Measurements from ENCODE around the gene GJC2.

Gene GJC2

DNA sequence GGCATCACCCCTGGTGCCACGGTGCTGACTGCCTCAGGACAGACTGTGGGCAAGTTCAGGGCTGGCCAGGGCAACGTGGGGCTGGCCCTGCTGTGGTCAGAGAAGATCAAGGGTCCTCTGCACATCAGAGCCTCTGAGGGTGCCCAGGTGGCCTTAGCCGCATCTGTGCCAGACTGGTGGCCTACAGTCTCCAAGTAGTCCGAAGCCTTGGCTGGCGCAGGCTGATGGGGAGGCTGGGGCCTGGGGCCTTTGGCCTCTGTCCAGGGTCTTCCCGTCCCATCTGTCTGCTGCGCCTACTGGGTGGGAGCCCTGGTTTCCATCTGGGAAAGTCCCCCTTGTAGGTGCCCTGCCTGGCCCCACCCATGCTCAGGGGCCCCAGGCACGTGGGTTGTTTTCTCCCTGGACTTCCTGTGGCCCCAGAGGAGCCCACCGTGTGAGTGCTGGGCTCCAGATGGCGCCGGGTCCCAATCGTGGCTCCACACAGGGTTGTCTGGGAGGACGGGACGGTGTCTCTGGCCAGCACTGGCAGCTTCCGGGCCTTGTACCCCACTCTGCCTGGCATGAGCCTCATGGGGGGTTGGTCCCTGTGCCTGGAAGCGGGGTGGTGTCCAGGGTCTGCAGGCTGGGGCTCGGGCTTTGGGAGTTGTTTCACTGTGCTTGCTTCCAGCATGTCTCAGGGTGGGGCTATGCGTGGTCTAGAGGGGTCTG lies 25.7 kb downstream of the GJC2 start:
- no peak for DNase-seq (ENCODE audit: low read depth)
- H3K4me3 ChIP-seq (ENCODE audit: low read depth, low read length), result no peak overlapping the region
- TF ChIP-seq, protein P1, sequence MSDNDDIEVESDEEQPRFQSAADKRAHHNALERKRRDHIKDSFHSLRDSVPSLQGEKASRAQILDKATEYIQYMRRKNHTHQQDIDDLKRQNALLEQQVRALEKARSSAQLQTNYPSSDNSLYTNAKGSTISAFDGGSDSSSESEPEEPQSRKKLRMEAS (IDR thresholded peaks at IDR 0.05; ENCODE audit: low read depth, low read length), result no peak
- TF ChIP-seq, protein P2, sequence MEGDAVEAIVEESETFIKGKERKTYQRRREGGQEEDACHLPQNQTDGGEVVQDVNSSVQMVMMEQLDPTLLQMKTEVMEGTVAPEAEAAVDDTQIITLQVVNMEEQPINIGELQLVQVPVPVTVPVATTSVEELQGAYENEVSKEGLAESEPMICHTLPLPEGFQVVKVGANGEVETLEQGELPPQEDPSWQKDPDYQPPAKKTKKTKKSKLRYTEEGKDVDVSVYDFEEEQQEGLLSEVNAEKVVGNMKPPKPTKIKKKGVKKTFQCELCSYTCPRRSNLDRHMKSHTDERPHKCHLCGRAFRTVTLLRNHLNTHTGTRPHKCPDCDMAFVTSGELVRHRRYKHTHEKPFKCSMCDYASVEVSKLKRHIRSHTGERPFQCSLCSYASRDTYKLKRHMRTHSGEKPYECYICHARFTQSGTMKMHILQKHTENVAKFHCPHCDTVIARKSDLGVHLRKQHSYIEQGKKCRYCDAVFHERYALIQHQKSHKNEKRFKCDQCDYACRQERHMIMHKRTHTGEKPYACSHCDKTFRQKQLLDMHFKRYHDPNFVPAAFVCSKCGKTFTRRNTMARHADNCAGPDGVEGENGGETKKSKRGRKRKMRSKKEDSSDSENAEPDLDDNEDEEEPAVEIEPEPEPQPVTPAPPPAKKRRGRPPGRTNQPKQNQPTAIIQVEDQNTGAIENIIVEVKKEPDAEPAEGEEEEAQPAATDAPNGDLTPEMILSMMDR (IDR thresholded peaks at IDR 0.05; ENCODE audit: low read depth, low read length), result no peak
- TF ChIP-seq MYC (IDR thresholded peaks at IDR 0.05; ENCODE audit: low read depth, low read length) (no peak), POLR2A (IDR thresholded peaks at IDR 0.05; ENCODE audit: extremely low read depth, insufficient read length) (no peak)

DNA sequence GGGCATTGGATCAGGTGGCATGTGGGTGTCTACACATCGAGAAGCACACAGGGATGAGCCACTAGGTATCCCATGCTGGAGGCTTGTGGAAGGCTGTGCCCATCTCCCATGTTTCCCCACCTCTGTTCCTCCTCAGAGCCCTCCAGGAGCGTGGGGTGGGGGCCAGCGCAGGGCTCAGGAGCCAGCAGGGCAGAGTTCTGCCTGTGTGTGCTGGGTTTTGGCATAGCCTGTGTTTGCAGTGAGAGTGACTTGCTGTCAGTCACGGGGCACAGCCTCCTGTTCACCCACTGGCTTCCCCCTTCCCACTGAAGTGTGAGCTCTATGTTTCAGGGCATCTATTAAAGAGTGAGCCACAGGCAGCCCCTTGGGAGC lies 26.3 kb downstream of the GJC2 start:
- no peak for TF ChIP-seq MYC (IDR thresholded peaks at IDR 0.05; ENCODE audit: low read depth, low read length)
- TF ChIP-seq POLR2A (IDR thresholded peaks at IDR 0.05; ENCODE audit: extremely low read depth, insufficient read length), result no peak
- TF ChIP-seq, protein P1 (IDR thresholded peaks at IDR 0.05; ENCODE audit: low read depth, low read length), result no peak
- TF ChIP-seq, protein P2 (IDR thresholded peaks at IDR 0.05; ENCODE audit: low read depth, low read length), result no peak
- no peak overlapping the region for H3K4me3 ChIP-seq (ENCODE audit: low read depth, low read length)
- DNase-seq (ENCODE audit: low read depth), result no peak

DNA sequence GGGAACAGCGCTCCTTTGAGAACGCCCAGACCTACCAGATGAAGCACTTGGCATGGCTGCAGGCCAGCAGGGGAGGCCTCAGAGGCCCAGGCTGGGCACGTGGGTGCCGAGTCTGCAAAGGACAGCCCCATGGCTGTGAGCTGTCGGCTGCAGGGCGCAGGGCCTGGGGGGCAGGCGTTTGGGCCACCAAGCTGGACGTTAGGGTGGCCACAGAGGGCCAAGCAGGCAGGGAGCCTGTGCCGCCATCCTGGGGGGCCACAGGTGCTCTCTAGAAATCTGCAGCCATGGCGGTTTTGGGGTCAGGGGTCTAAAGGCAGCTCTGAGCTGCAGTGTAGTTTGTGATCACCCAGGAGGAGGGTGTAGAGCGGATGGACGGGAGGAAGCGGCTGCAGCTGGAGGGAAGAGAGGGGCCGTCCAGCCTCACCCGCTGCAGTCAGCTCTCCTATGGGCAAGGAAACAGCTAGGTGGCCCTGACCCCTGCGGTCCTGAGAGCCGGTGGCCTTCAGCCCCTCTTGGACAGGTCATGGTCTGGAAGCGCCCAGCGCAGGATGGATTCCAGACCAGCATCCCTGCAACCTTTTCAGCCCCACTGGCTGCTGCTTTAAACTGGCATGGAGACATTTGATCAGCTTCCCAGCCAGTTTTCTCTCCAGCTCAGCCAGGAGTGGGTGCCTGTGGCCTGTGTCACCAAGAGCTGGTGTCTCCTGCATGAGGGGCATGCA lies 26.9 kb downstream of the GJC2 start:
- TF ChIP-seq POLR2A (IDR thresholded peaks at IDR 0.05; ENCODE audit: extremely low read depth, insufficient read length), result no peak
- TF ChIP-seq, protein P1 (IDR thresholded peaks at IDR 0.05; ENCODE audit: low read depth, low read length), result no peak
- no peak for TF ChIP-seq MYC (IDR thresholded peaks at IDR 0.05; ENCODE audit: low read depth, low read length)
- TF ChIP-seq, protein P2 (IDR thresholded peaks at IDR 0.05; ENCODE audit: low read depth, low read length), result no peak
- DNase-seq (ENCODE audit: low read depth), result no peak
- H3K4me3 ChIP-seq (ENCODE audit: low read depth, low read length), result no peak overlapping the region

DNA sequence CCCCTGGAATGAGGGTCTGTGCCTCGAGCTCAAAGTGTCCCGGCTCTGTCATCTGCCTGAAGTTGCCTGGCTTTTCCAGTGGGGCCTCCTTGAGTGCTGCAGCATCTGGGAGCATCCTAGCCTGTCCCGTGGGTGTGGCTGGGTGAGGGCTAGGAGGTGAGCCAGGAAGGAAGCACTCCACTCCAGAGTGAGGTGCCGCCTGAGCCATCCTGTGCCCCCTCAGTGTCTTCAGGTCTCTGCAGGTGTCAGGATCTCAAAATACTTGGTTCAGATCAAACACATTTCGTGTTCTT lies 27.4 kb downstream of the GJC2 start:
- DNase-seq (ENCODE audit: low read depth), result no peak
- H3K4me3 ChIP-seq (ENCODE audit: low read depth, low read length), result no peak overlapping the region
- TF ChIP-seq POLR2A (IDR thresholded peaks at IDR 0.05; ENCODE audit: extremely low read depth, insufficient read length), result no peak
- TF ChIP-seq, protein P2 (IDR thresholded peaks at IDR 0.05; ENCODE audit: low read depth, low read length), result no peak
- TF ChIP-seq, protein P1 (IDR thresholded peaks at IDR 0.05; ENCODE audit: low read depth, low read length), result no peak
- no peak for TF ChIP-seq MYC (IDR thresholded peaks at IDR 0.05; ENCODE audit: low read depth, low read length)

DNA sequence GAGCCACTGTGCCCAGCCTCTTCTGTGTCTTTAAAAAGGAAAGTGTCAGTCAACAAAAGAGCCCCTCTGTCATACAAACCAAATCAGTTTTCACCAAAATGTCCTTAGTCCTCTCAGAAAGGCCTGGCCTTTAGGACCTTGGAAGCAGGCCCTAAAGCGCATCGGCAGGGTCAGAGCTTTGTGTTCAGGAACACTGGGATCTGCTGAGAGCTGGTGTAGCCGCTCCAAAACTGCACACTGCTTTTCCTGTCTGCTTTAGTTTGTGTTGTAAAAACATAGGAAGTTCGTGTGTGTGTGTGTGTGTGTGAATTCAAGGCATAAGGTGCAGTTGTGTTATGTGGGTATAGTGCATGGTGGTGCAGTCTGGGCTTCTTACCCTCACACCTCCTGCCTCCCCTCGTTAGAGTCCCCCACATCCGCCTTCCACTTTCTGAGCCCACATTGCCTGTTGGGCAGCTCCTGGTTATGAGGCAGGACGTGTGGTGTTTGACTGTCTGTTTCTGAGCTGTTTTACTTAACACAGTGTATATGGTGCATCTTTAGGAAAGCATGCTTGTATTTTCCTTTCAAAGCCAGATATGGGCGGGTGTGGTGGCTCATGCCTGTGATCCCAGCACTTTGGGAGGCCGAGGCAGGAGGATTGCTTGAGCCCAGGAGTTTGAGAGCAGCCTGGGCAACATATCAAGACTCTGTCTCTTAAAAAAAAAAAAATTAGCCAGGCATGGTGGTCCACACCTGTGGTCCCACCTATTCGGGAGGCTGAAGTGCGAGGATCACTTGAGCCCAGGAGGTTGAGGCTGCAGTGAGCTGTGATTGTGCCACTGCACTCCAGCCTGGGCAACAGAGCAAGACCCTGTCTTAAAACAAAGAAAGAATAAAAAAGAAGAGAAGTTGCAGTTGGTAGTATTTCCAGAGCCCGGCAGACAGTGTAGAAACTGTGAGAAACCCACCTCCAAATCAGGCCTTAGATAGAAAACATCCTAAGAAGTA lies 28.3 kb downstream of the GJC2 start:
- DNase-seq (ENCODE audit: low read depth), result no peak
- TF ChIP-seq, protein P2 (IDR thresholded peaks at IDR 0.05; ENCODE audit: low read depth, low read length), result no peak
- TF ChIP-seq MYC (IDR thresholded peaks at IDR 0.05; ENCODE audit: low read depth, low read length) (no peak), POLR2A (IDR thresholded peaks at IDR 0.05; ENCODE audit: extremely low read depth, insufficient read length) (no peak)
- TF ChIP-seq, protein P1 (IDR thresholded peaks at IDR 0.05; ENCODE audit: low read depth, low read length), result no peak
- no peak overlapping the region for H3K4me3 ChIP-seq (ENCODE audit: low read depth, low read length)

All from NB4 (cell line).